Measurements from ENCODE around the gene LTA4H. TPM values are rescaled to one million over a fixed set of nuclear protein-coding genes. Genes with fewer than 3 reads are reported as not detected.

Gene LTA4H
- total RNA-seq, 1 donor from 2014 or later = 67.6 TPM

DNA sequence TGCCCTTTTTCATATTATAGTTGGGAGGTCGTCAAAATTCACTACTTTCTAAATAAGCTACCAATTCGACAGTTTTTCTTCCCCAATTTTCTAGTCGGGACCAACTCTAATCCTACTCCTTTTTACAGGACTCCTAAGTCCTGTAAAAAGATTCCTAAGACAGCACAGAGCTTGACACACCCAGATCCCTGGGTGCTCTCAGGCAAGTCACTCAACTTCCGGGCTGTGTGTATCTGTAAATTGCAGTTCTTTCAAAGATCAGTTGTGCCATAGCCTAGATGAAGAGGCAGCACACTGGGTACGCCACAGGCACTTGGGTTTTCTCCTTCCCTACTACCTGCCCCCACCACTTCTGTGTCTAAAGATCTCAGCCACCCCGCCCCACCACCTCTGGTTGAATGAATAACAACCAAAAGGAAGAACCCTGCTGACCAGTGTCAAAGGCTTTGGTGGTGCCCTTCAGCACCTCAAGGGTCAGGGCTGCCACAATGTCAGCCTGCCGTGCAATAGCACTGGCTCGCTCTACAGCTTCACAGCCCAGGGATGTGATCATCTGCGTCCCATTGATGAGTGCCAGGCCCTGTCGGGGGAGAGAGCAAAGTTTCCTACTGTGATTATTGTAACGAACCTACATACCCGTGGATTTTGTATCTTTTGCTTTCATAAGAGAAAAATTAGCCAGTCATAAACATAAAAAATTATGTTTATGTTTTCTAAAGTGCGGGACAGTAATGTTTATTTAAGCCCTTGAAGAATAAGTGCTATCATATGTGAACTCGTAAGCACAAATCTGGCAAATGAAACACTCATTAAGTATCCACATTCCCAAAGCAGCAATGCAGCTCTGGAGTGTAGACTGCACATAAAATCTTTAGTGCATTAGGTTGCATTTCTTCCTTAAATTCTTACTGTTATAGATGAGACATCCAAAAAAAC is 48.5 kb downstream of the LTA4H start:
- no peak for FAIRE-seq
- Histone ChIP-seq H3K4me3 (ENCODE audit: insufficient read depth, low read depth, low read length) (no peak overlapping the region), H3K4me2 (ENCODE audit: low read length) (no peak overlapping the region)

DNA sequence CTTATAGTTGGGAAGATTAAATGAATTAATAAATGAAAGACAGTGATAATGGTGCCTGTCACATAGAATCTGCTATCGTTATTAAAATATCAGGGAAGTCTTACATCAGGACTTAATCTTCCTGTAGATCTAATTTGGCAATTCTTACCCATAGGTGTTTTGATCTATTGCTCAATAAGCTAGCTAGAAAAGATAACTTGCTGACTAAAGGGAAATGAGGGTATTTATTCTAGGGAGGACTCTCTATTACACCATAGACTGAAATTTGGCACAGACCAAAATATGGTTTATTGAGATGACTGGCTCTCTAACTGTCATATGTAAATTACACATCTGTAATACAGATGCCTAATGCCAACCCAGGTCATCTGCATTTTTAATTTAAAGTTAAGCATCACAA is 50.7 kb downstream of the LTA4H start:
- Histone ChIP-seq H3K4me2 (ENCODE audit: low read length) (no peak overlapping the region), H3K27me3 (ENCODE audit: insufficient read depth, low read length) (peaks cover 4% of the 10 kb centered on the region), H3K79me2 (ENCODE audit: insufficient read depth, low read length) (no peaks in the 10 kb centered on the region), H3K9me3 (ENCODE audit: insufficient read depth, low read depth, low read length) (no peaks in the 10 kb centered on the region), H3K9ac (ENCODE audit: low read length) (no peak overlapping the region), H2AFZ (ENCODE audit: low read depth, low read length) (no peak overlapping the region), H3K4me1 (ENCODE audit: insufficient read depth, low read length) (no peaks in the 10 kb centered on the region), H3K27ac (ENCODE audit: low read depth, low read length) (no peak overlapping the region), H4K20me1 (ENCODE audit: insufficient read depth, low read length) (no peaks in the 10 kb centered on the region), H3K4me3 (ENCODE audit: insufficient read depth, low read depth, low read length) (no peak overlapping the region), H3K36me3 (ENCODE audit: insufficient read depth, low read length) (no peaks in the 10 kb centered on the region)
- DNase-seq (ENCODE audit: low read depth) = no peak
- no peak for FAIRE-seq
- H3K4me1 Mint-ChIP-seq (ENCODE audit: low read depth, unreplicated experiment) = no peaks in the 10 kb centered on the region
- H3K27me3 Mint-ChIP-seq (ENCODE audit: low read depth, unreplicated experiment) = peaks cover 10% of the 10 kb centered on the region
- H3K36me3 Mint-ChIP-seq (ENCODE audit: low read depth, unreplicated experiment) = no peaks in the 10 kb centered on the region
- H3K9me3 Mint-ChIP-seq (ENCODE audit: unreplicated experiment) = no peaks in the 10 kb centered on the region
- H3K27ac Mint-ChIP-seq (ENCODE audit: unreplicated experiment) = no peak overlapping the region
- TF ChIP-seq EZH2 (IDR thresholded peaks at IDR 0.05; ENCODE audit: insufficient read depth, low read length) = no peak
- TF ChIP-seq, protein P1, sequence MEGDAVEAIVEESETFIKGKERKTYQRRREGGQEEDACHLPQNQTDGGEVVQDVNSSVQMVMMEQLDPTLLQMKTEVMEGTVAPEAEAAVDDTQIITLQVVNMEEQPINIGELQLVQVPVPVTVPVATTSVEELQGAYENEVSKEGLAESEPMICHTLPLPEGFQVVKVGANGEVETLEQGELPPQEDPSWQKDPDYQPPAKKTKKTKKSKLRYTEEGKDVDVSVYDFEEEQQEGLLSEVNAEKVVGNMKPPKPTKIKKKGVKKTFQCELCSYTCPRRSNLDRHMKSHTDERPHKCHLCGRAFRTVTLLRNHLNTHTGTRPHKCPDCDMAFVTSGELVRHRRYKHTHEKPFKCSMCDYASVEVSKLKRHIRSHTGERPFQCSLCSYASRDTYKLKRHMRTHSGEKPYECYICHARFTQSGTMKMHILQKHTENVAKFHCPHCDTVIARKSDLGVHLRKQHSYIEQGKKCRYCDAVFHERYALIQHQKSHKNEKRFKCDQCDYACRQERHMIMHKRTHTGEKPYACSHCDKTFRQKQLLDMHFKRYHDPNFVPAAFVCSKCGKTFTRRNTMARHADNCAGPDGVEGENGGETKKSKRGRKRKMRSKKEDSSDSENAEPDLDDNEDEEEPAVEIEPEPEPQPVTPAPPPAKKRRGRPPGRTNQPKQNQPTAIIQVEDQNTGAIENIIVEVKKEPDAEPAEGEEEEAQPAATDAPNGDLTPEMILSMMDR (IDR thresholded peaks at IDR 0.05; ENCODE audit: insufficient read depth, low read depth, low read length) = no peak
- H3K4me3 Mint-ChIP-seq (ENCODE audit: unreplicated experiment) = no peak overlapping the region

More for the DNA sequence above, 48.5 kb downstream of the LTA4H start:
- TF ChIP-seq EZH2 (IDR thresholded peaks at IDR 0.05; ENCODE audit: insufficient read depth, low read length) = no peak
- TF ChIP-seq, protein P1 (IDR thresholded peaks at IDR 0.05; ENCODE audit: insufficient read depth, low read depth, low read length) = no peak
- H4K20me1 ChIP-seq (ENCODE audit: insufficient read depth, low read length) = no peaks in the 10 kb centered on the region
- H3K9ac ChIP-seq (ENCODE audit: low read length) = no peak overlapping the region
- H3K79me2 ChIP-seq (ENCODE audit: insufficient read depth, low read length) = no peaks in the 10 kb centered on the region
- H3K4me1 Mint-ChIP-seq (ENCODE audit: low read depth, unreplicated experiment) = no peaks in the 10 kb centered on the region
- no peak overlapping the region for H3K4me3 Mint-ChIP-seq (ENCODE audit: unreplicated experiment)
- H3K9me3 ChIP-seq (ENCODE audit: insufficient read depth, low read depth, low read length) = no peaks in the 10 kb centered on the region
- no peaks in the 10 kb centered on the region for H3K36me3 Mint-ChIP-seq (ENCODE audit: low read depth, unreplicated experiment)
- peaks cover 13% of the 10 kb centered on the region for H3K27me3 Mint-ChIP-seq (ENCODE audit: low read depth, unreplicated experiment)
- H3K27ac ChIP-seq (ENCODE audit: low read depth, low read length) = no peak overlapping the region
- no peaks in the 10 kb centered on the region for H3K9me3 Mint-ChIP-seq (ENCODE audit: unreplicated experiment)
- no peak overlapping the region for H3K27ac Mint-ChIP-seq (ENCODE audit: unreplicated experiment)
- H3K27me3 ChIP-seq (ENCODE audit: insufficient read depth, low read length) = peaks cover 4% of the 10 kb centered on the region
- no peaks in the 10 kb centered on the region for H3K4me1 ChIP-seq (ENCODE audit: insufficient read depth, low read length)
- no peaks in the 10 kb centered on the region for H3K36me3 ChIP-seq (ENCODE audit: insufficient read depth, low read length)
- no peak overlapping the region for H2AFZ ChIP-seq (ENCODE audit: low read depth, low read length)
- no peak for DNase-seq (ENCODE audit: low read depth)

DNA sequence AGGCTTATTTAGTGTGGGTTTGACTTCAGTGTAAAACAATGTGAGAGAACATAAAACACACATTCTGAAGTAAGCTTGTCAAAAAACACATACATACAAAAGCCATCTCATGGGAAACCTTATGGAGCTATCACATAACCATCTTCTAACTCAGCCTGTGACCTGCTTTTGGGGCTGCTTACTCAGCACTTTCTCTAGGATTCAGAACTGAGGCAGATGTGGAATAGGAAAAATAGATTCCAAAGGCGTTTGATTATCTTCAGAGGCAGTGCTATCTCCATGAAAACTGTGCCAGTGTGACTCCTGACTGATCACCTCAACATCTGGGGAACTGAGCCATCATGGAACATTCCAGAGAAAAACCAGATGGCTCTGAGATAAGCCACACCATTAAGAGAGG is 52.8 kb downstream of the LTA4H start:
- Mint-ChIP-seq H3K27me3 (ENCODE audit: low read depth, unreplicated experiment) (peaks cover 6% of the 10 kb centered on the region), H3K4me1 (ENCODE audit: low read depth, unreplicated experiment) (no peaks in the 10 kb centered on the region), H3K27ac (ENCODE audit: unreplicated experiment) (no peak overlapping the region), H3K4me3 (ENCODE audit: unreplicated experiment) (no peak overlapping the region), H3K36me3 (ENCODE audit: low read depth, unreplicated experiment) (no peaks in the 10 kb centered on the region), H3K9me3 (ENCODE audit: unreplicated experiment) (no peaks in the 10 kb centered on the region)
- H3K9me3 ChIP-seq (ENCODE audit: insufficient read depth, low read depth, low read length) = no peaks in the 10 kb centered on the region
- TF ChIP-seq EZH2 (IDR thresholded peaks at IDR 0.05; ENCODE audit: insufficient read depth, low read length) = no peak
- TF ChIP-seq, protein P1 (IDR thresholded peaks at IDR 0.05; ENCODE audit: insufficient read depth, low read depth, low read length) = no peak
- H4K20me1 ChIP-seq (ENCODE audit: insufficient read depth, low read length) = no peaks in the 10 kb centered on the region
- no peak overlapping the region for H3K27ac ChIP-seq (ENCODE audit: low read depth, low read length)
- no peaks in the 10 kb centered on the region for H3K27me3 ChIP-seq (ENCODE audit: insufficient read depth, low read length)
- no peak for FAIRE-seq
- DNase-seq (ENCODE audit: low read depth) = no peak
- no peak overlapping the region for H3K4me3 ChIP-seq (ENCODE audit: insufficient read depth, low read depth, low read length)
- no peaks in the 10 kb centered on the region for H3K79me2 ChIP-seq (ENCODE audit: insufficient read depth, low read length)
- no peak overlapping the region for H3K9ac ChIP-seq (ENCODE audit: low read length)
- no peaks in the 10 kb centered on the region for H3K4me1 ChIP-seq (ENCODE audit: insufficient read depth, low read length)
- no peak overlapping the region for H3K4me2 ChIP-seq (ENCODE audit: low read length)
- H2AFZ ChIP-seq (ENCODE audit: low read depth, low read length) = no peak overlapping the region
- H3K36me3 ChIP-seq (ENCODE audit: insufficient read depth, low read length) = no peaks in the 10 kb centered on the region

Data from astrocyte (in vitro differentiated cells and primary cell).